WTC11 (cell line): Measurements from ENCODE around the gene GIPC3.

Experiments used
- CTCF ChIP-seq: fragments of 200-600 bp; IDR thresholded peaks from 2 replicates; pipeline ENCODE4 v1.8.0; 2022; ENCODE audit warnings: antibody characterized with exemption
- GABPB1 ChIP-seq: sonication (generic); formaldehyde crosslinking; IDR thresholded peaks from 2 replicates; pipeline ENCODE4 v1.8.1; 2023; ENCODE audit warnings: mild to moderate bottlenecking, missing genetic modification reagents
- SP1 ChIP-seq: sonication (generic); formaldehyde crosslinking; conservative IDR thresholded peaks from 2 replicates; pipeline ENCODE4 v1.8.1; 2022; ENCODE audit warnings: missing genetic modification reagents
- USF2 ChIP-seq: sonication (generic); formaldehyde crosslinking; IDR thresholded peaks from 2 replicates; pipeline ENCODE4 v1.8.1; 2023; ENCODE audit warnings: mild to moderate bottlenecking, missing genetic modification reagents, moderate library complexity

- TF ChIP-seq USF2 (CRISPR knock-in tag) (no peak), SP1 (CRISPR knock-in tag) (no peak), GABPB1 (CRISPR knock-in tag) (no peak), CTCF (no peak)
Measured at GRCh38 chr19:3641515-3642269, 56.4 kb downstream of the GIPC3 start.
